IgD-negative memory B cell (primary cell): Measurements from ENCODE around the gene RASGRF2. TPM values are rescaled to one million over a fixed set of nuclear protein-coding genes. Genes with fewer than 3 reads are reported as not detected.
"Not testable (repeated sequence)": the region's sequence is repeated elsewhere in the genome, so short reads cannot be mapped to it uniquely, and the experiment has no call there.

ENCODE experiments used
- H3K27ac Mint-ChIP-seq, 3 donors: one replicate each; pipeline ENCODE4 v1.8.0; 2020 to 2022; ENCODE audit warnings: mild to moderate bottlenecking in 3 of 3, mixed read lengths in 3 of 3, moderate library complexity in 1 of 3
- H3K27me3 Mint-ChIP-seq: one replicate; pipeline ENCODE4 v1.8.0; 2021; ENCODE audit warnings: mixed read lengths
- H3K36me3 Mint-ChIP-seq: one replicate; pipeline ENCODE4 v1.8.0; 2020; ENCODE audit warnings: mild to moderate bottlenecking, mixed read lengths
- H3K4me1 Mint-ChIP-seq, 3 donors: one replicate each; pipeline ENCODE4 v1.8.0; 2020 to 2022; ENCODE audit warnings: mixed read lengths in 3 of 3, mild to moderate bottlenecking in 1 of 3
- H3K4me3 Mint-ChIP-seq, 4 donors: one replicate each; pipeline ENCODE4 v1.8.0; 2020 to 2022; ENCODE audit warnings: mild to moderate bottlenecking in 4 of 4, mixed read lengths in 4 of 4, moderate library complexity in 3 of 4
- H3K9me3 Mint-ChIP-seq, 3 donors: one replicate each; pipeline ENCODE4 v1.8.0; 2020 to 2021; ENCODE audit warnings: mixed read lengths in 3 of 3, mild to moderate bottlenecking in 1 of 3
- polyA plus RNA-seq: library from polyadenylated mRNA; unstranded; fragments of 300-500 nt; fragmentation: Illumina TruSeq; gene quantifications from one replicate; pipeline ENCODE4 v1.2.3, GENCODE V29; 2021

The RASGRF2 gene
- polyA plus RNA-seq, 1 donor from 2014 or later = 0.46 TPM

DNA sequence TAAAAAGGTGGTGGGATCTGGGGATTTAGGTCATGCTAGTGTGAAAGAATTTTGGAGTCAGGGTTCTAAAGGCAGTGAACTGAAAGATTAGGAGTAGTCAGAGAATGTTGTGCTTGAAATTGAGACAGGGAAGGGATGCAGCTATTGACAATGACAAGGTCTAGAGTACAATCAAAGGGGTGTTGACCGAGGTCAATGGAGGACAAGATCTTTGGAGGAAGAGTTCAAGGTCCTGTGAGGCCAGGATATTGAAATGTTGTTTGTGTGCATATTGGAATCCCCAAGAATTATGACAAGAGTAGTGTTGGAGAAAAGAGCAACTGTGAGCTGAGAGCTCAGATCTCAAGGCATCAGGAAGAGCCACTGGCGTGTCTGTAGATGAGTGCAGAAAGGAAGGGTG lies 116.9 kb downstream of the RASGRF2 start:
- H3K4me3 Mint-ChIP-seq = no peak overlapping the region
- H3K27ac Mint-ChIP-seq = no peak overlapping the region
- H3K36me3 Mint-ChIP-seq = no peaks in the 10 kb centered on the region
- no peaks in the 10 kb centered on the region for H3K9me3 Mint-ChIP-seq
- H3K27me3 Mint-ChIP-seq = peaks cover 2% of the 10 kb centered on the region
- H3K4me1 Mint-ChIP-seq = no peaks in the 10 kb centered on the region

DNA sequence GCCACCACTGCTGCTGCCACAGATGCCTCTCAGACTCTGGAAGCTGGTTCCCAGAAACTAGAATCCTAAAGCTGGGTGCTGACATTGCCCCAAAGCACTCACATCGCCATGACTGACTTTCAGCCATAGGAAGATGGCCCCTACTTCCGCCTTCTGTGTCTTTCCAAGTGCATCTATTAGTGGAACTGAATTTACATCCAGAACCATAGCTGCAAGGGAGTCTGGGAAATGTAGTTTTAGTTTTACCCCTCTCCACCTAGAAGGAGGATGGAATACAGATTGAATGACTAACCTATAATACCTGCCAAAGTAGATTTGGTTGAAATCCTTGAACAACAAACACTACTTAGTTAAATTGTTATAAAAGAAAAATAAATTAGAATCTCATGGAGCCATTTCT lies 118.8 kb downstream of the RASGRF2 start:
- Mint-ChIP-seq H3K4me1 (no peaks in the 10 kb centered on the region), H3K36me3 (no peaks in the 10 kb centered on the region), H3K27me3 (no peaks in the 10 kb centered on the region), H3K4me3 (no peak overlapping the region), H3K27ac (no peak overlapping the region), H3K9me3 (no peaks in the 10 kb centered on the region)

DNA sequence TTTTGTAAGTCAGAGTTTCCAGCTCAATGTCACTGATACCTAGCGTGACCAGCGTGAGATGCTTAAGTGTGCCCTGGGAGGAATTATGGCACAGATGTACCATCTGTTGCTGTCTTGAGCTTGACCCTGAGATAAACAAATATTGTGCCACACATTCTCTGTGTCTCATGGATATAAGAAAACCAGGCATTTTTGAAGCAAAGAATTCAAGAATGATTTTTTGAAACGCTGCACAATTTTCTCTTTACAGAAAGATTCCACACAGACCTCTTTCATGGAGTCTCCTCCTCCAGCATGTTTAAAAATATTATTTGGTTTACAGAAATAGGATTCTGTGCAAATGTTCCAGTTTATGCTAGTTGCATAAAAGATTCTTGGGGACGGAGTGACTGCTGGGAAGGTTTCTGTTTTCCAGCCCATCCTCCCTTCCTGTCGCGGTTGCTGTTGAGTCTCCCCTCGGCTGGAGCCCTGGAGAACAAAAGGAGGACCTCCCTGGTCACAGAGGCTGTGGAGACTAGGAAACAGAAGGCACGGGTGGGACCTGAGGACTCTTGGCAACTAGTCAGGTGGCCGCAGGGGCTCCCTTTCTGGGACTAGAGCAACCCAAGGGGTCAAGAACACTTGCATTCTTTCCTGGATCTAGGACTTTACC lies 120.8 kb downstream of the RASGRF2 start:
- H3K27ac Mint-ChIP-seq = no peak overlapping the region
- H3K36me3 Mint-ChIP-seq = no peaks in the 10 kb centered on the region
- H3K9me3 Mint-ChIP-seq = no peaks in the 10 kb centered on the region
- no peaks in the 10 kb centered on the region for H3K4me1 Mint-ChIP-seq
- no peak overlapping the region for H3K4me3 Mint-ChIP-seq
- no peaks in the 10 kb centered on the region for H3K27me3 Mint-ChIP-seq

GRCh38 chr5:81081461-81081835 lies 121.3 kb downstream of the RASGRF2 start:
- Mint-ChIP-seq H3K9me3 (no peaks in the 10 kb centered on the region), H3K27me3 (no peaks in the 10 kb centered on the region), H3K4me1 (no peaks in the 10 kb centered on the region), H3K27ac (no peak overlapping the region), H3K36me3 (no peaks in the 10 kb centered on the region), H3K4me3 (no peak overlapping the region)

DNA sequence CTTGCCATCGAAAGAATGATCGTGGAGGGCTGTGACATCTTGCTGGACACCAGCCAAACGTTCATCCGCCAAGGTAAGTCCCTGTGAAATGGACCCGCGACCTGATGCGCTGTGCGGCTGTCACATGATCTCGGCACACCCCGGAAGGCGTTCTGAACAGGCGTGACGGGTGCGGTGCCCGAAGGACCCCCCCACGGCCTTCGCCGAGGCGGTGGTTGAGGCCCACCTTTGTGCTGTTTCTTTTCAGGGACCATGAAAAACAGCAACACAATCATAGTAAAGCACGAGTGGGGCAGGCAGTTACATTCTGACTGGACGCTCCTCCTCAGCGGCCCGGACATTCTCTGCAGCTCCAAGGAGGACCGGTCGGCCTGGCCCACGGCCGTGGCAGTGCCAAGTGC lies 126.7 kb downstream of the RASGRF2 start:
- H3K36me3 Mint-ChIP-seq = no peaks in the 10 kb centered on the region
- H3K9me3 Mint-ChIP-seq = no peaks in the 10 kb centered on the region
- H3K27ac Mint-ChIP-seq = no peak overlapping the region
- H3K27me3 Mint-ChIP-seq = peaks cover 2% of the 10 kb centered on the region
- no peaks in the 10 kb centered on the region for H3K4me1 Mint-ChIP-seq
- no peak overlapping the region for H3K4me3 Mint-ChIP-seq

DNA sequence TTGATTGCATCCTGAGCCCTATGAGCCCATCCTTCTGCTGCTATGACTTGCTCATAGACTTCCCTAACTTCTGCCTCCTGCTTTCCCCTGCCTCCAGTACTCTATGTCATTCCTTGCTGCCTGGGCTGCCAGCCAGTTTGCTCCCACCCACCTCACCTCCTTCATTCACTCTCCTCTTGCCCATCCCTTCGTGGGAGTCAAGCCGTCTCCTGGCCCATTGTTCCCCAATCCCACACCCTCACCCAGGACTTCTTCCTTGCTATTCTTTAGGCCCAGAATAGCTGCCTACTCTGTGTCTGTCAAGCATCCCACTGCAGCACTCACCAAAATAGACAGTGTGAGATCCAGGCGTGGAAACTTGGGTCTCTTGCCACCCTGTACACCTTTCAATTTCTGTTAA lies 131.0 kb downstream of the RASGRF2 start:
- Mint-ChIP-seq H3K4me3 (peak overlapping the region in 1 of 4 donors; percentile 43), H3K4me1 (no peaks in the 10 kb centered on the region), H3K27me3 (peaks cover 2% of the 10 kb centered on the region), H3K36me3 (no peaks in the 10 kb centered on the region), H3K9me3 (no peaks in the 10 kb centered on the region), H3K27ac (peak overlapping the region in 1 of 3 donors; percentile 37)

DNA sequence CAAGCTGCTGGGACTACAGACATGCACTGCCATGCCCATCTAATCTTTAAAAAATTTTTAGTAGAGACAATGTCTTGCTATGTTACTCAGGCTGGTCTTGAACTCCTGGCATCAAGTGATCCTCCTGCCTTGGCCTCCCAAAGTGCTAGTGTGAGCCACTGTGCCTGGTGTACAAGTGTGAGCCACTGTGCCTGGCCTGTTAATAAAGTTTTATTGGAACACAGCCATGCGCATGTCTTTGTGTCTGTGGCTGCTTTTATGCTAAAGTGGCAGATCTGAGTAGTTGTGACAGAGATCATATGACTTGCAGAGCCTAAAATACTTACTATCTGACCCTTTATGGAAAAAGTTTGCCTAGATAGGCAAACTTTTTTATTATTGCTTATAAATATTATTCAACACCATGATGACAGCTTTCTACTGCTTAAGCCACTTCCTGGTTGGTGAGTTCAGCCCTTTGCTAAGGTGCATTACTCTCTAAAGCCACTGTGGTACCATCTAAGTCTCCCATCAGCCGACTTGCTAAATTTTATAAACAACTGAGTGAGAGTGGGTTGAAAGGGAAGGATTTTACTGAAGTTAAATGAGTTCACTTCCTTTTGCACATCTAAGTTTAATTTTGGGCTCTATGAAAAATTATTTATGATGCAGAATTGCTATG lies 133.5 kb downstream of the RASGRF2 start:
- Mint-ChIP-seq H3K4me3 (no peak overlapping the region), H3K36me3 (no peaks in the 10 kb centered on the region), H3K27me3 (no peaks in the 10 kb centered on the region), H3K9me3 (no peaks in the 10 kb centered on the region), H3K4me1 (no peaks in the 10 kb centered on the region), H3K27ac (no peak overlapping the region)

DNA sequence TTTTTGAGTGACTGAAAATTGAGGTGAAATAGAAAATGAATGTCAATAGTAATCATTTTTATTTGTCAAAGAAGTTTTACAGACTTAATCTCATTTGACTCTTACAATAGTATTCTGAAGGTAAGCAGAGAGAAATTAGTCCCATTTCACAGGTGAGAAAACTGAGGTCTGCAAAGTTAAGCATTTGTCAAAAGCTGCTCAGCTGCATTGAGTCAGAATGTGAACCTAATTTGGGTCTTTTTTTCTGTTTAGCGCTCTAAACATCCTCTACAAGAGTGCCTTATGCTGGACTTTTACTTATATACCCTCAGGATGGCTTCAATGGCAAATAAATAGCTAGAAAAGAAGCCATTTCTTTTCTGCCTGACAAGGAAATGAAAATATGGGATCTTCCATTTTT lies 135.7 kb downstream of the RASGRF2 start:
- H3K4me1 Mint-ChIP-seq = no peaks in the 10 kb centered on the region
- H3K27ac Mint-ChIP-seq = no peak overlapping the region
- no peaks in the 10 kb centered on the region for H3K36me3 Mint-ChIP-seq
- H3K4me3 Mint-ChIP-seq = no peak overlapping the region
- H3K27me3 Mint-ChIP-seq = no peaks in the 10 kb centered on the region
- H3K9me3 Mint-ChIP-seq = no peaks in the 10 kb centered on the region

DNA sequence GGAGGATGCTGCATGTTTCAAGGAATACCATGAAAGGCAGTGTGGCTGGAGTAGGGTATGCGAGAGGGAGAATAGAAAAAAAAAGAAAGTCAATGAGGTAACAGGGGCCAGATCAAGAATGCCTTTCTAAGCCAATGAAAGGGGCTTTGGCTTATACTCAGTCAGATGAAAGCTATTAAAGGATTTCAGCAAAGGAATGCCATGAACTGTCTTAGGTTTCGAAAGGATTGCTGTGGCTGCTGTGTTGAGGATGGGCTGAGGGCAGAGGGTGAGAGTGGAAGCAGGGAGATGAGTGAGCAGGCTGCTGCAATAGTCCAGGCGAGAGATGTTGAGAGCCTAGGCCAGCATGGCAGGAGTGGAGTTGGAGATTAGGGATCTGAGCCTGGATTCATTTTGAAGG lies 137.6 kb downstream of the RASGRF2 start:
- H3K4me3 Mint-ChIP-seq = no peak overlapping the region
- no peaks in the 10 kb centered on the region for H3K9me3 Mint-ChIP-seq

DNA sequence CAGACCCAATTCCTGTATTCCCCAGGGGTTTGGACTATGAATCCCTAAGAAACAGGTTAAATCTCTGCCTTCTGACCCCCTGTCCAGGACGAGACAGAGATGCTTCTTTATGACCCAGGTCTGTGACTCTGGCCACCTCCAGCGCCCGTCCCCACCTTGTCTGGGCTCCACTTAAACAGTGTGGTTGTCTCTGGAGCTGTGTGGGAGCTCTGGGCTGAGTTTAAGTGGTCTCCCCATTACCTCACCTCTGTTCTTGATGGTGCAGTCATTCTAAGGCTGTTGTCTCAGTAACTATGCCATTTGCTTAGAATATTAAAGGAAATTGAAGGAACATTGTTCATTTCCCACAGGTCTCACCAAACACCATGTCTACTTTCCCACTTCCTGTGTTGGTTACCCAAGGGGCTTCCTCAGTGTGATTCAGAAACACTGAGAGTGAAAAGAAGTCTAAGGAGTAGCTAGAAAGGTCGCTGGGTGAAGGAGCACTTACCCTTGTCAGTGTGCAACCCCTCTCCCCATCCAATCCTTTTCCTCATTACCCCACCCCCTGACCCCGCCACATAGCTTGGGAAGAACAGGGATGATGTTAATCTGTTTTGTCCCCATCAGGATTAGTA lies 145.2 kb downstream of the RASGRF2 start:
- Mint-ChIP-seq H3K27ac (no peak overlapping the region), H3K4me1 (no peaks in the 10 kb centered on the region), H3K4me3 (no peak overlapping the region), H3K9me3 (no peaks in the 10 kb centered on the region), H3K36me3 (no peaks in the 10 kb centered on the region), H3K27me3 (no peaks in the 10 kb centered on the region)

More for the DNA sequence above, 137.6 kb downstream of the RASGRF2 start:
- Mint-ChIP-seq H3K36me3 (no peaks in the 10 kb centered on the region), H3K27me3 (no peaks in the 10 kb centered on the region), H3K27ac (no peak overlapping the region), H3K4me1 (no peaks in the 10 kb centered on the region)

DNA sequence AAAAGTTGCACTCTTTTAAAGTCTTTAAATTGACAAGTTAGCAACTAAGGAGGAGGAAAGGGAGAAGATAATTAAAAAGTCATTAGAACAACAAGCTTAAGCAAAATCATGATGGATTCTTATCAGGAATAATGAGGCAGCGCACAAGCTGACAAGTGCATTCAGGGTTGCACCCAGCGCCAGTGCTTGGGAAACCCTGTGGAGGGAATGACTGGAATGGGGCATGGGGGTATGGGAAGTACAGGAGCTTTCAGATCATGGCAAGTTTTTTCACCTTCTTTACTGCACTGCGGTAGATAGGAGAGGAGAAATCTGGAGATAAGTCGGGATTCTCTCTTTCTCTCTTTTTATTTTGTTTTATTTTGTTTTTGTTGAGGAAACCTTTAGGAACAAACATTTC lies 155.1 kb downstream of the RASGRF2 start:
- Mint-ChIP-seq H3K4me3 (no peak overlapping the region), H3K9me3 (no peaks in the 10 kb centered on the region), H3K4me1 (peaks cover 0 to 1% (median 0%) of the 10 kb centered on the region in 3 donors), H3K27me3 (peaks cover 2% of the 10 kb centered on the region), H3K36me3 (no peaks in the 10 kb centered on the region), H3K27ac (no peak overlapping the region)

GRCh38 chr5:81117566-81117965 lies 157.4 kb downstream of the RASGRF2 start:
- no peaks in the 10 kb centered on the region for H3K4me1 Mint-ChIP-seq
- peaks cover 3% of the 10 kb centered on the region for H3K36me3 Mint-ChIP-seq
- H3K9me3 Mint-ChIP-seq = no peaks in the 10 kb centered on the region
- H3K4me3 Mint-ChIP-seq = no peak overlapping the region
- H3K27ac Mint-ChIP-seq = no peak overlapping the region
- peaks cover 2% of the 10 kb centered on the region for H3K27me3 Mint-ChIP-seq

- no peak overlapping the region for H3K4me3 Mint-ChIP-seq
Measured at GRCh38 chr5:81121273-81121672, 161.1 kb downstream of the RASGRF2 start.

DNA sequence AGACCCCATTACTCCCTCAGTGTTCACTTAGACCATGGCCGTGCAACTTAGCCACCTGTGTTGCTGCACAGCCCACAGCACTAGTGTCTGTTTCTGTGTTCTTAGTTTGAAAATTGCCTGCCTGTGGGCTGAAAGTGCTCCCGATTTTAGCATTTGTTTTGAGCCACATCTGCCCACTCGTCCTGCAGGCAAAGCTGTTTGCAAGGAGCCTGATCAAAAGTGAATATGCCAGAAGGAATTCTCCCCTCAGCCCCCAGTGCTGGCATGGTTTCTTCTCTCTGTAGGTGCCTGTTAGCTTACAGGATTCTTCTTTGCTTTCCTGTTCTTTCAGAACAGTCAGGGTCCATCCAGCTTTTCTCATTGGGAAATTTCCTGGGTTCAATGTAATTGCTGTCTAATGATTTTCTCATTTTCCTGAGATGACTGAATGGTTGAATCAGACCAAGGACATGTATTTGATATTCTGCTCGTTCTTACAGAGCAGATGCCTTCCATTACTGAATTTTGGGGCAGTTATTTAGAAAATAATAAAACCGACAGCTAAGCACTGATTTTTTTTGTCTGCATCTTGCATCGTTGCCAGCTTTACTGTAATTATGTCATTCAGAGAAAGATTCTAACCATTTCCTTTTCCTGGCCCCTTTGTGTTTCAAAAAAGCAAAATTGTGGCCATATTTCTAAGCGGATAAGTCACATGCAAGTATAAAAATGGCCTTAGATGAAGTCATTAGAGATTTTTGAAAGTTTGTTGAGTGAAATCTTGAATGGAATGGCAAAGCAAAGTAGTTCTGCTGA lies 161.9 kb downstream of the RASGRF2 start:
- Mint-ChIP-seq H3K36me3 (peaks cover 3% of the 10 kb centered on the region), H3K4me3 (no peak overlapping the region), H3K4me1 (no peaks in the 10 kb centered on the region), H3K27ac (no peak overlapping the region), H3K9me3 (no peaks in the 10 kb centered on the region), H3K27me3 (peaks cover 3% of the 10 kb centered on the region)

More at GRCh38 chr5:81121273-81121672, 161.1 kb downstream of the RASGRF2 start:
- Mint-ChIP-seq H3K27ac (no peak overlapping the region), H3K27me3 (peaks cover 3% of the 10 kb centered on the region), H3K9me3 (no peaks in the 10 kb centered on the region), H3K4me1 (no peaks in the 10 kb centered on the region), H3K36me3 (peaks cover 3% of the 10 kb centered on the region)

GRCh38 chr5:81124689-81125088 lies 164.5 kb downstream of the RASGRF2 start:
- not testable (repeated sequence) for H3K9me3 Mint-ChIP-seq, H3K27ac Mint-ChIP-seq, H3K27me3 Mint-ChIP-seq, H3K36me3 Mint-ChIP-seq, H3K4me1 Mint-ChIP-seq, H3K4me3 Mint-ChIP-seq
